ENCODE measurements around the gene ATP13A3.
"Not testable (repeated sequence)": the region's sequence is repeated elsewhere in the genome, so short reads cannot be mapped to it uniquely, and the experiment has no call there.

DNA sequence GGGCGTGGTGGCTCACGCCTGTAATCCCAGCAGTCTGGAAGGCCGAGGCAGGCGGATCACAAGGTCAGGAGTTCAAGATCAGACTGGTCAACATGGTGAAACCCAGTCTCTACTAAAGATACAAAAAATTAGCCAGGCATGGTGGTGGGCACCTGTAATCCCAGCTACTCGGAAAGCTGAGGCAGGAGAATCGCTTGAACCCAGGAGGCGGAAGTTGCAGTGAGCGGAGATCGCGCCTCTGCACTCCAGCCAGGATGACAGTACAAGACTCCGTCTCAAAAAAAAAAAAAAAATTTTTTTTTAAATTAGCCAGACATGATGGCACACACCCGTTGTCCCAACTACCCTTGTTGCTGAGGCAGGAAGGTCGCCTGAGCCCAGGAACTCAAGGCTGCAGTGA lies 4.0 kb downstream of the ATP13A3 start:
- not testable (repeated sequence) for TF ChIP-seq CTCF (IDR thresholded peaks at IDR 0.05; ENCODE audit: insufficient read depth, low read depth, low read length); EZH2 (IDR thresholded peaks at IDR 0.05; ENCODE audit: insufficient read depth, low read length)
